ENCODE results near the gene TSHZ2. TPM values are rescaled to one million over a fixed set of nuclear protein-coding genes. Genes with fewer than 3 reads are reported as not detected.

TSHZ2 gene
- total RNA-seq, 1 donor from 2014 or later, result 51.9 TPM

DNA sequence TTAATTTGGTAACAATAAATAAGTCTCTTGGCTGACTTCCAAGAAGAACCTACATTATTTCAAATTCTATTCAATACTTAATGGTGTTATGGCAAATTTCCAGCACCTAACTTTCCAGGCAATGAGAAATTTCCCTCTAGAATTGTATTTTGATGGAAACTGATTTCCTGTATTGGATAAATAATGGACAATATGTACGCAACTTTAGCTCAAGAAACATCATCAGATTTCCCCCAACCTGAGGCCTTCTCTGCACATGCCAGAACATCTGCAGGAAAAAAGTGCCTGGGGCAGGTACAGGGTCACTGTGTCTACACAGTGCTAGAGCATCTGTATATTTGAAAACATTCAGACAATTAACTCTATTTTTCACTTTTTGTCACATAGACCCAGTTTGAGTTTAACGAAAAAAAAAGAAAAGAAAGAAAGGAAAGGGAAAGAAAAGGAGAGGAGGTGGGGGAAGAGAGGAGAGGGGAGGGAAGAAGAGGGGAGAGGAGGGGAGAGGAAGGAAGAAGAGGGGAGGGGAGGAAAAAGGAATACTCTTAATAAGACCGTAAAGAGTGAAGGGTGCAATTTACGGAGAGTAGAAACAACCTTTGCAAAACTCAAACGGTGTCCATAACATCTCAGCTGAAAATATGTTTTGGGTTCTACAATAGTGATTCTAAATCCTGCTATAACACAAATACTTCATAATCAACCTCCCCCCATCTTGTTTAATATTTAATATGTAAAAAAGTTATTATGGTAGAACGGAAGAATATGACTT lies 130.0 kb downstream of the TSHZ2 start:
- no peak for DNase-seq (ENCODE audit: low spot score in 2 of 2)
- no peak overlapping the region for H3K27ac ChIP-seq
- no peak overlapping the region for H3K4me3 ChIP-seq
- no peaks in the 10 kb centered on the region for H3K36me3 ChIP-seq
- no peaks in the 10 kb centered on the region for H3K27me3 ChIP-seq
- no peaks in the 10 kb centered on the region for H3K4me1 ChIP-seq
- TF ChIP-seq, protein P1, sequence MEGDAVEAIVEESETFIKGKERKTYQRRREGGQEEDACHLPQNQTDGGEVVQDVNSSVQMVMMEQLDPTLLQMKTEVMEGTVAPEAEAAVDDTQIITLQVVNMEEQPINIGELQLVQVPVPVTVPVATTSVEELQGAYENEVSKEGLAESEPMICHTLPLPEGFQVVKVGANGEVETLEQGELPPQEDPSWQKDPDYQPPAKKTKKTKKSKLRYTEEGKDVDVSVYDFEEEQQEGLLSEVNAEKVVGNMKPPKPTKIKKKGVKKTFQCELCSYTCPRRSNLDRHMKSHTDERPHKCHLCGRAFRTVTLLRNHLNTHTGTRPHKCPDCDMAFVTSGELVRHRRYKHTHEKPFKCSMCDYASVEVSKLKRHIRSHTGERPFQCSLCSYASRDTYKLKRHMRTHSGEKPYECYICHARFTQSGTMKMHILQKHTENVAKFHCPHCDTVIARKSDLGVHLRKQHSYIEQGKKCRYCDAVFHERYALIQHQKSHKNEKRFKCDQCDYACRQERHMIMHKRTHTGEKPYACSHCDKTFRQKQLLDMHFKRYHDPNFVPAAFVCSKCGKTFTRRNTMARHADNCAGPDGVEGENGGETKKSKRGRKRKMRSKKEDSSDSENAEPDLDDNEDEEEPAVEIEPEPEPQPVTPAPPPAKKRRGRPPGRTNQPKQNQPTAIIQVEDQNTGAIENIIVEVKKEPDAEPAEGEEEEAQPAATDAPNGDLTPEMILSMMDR (IDR thresholded peaks at IDR 0.05), result no peak
- no peaks in the 10 kb centered on the region for H3K9me3 ChIP-seq
- intact Hi-C loops (cut with DNase I), result no loop called here

DNA sequence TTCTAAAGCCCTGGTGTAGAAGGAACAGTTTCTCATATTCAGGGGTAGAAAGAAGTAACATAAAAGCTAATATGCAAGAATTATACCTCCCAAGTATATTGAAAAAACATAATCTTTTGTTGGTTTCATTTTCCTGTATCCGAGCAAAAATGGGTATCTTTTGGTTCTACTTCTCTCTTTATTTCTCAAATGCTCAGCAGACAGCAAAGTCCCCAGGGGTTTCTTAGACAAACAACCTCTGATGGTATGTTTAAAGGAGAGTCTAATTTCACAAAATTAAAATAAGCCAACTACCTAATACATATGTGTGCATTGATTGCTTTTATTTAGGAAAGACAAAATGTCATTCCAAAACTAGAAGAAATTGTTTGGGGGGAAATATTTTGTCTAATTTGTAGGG lies 131.0 kb downstream of the TSHZ2 start:
- Histone ChIP-seq H3K27me3 (no peaks in the 10 kb centered on the region), H3K36me3 (no peaks in the 10 kb centered on the region), H3K4me1 (no peaks in the 10 kb centered on the region), H3K27ac (no peak overlapping the region), H3K9me3 (no peaks in the 10 kb centered on the region), H3K4me3 (no peak overlapping the region)
- intact Hi-C loops (cut with DNase I), result no loop called here
- DNase-seq (ENCODE audit: low spot score in 2 of 2), result no peak
- TF ChIP-seq, protein P1 (IDR thresholded peaks at IDR 0.05), result no peak

- no peaks in the 10 kb centered on the region for H3K9me3 ChIP-seq
- TF ChIP-seq, protein P1 (IDR thresholded peaks at IDR 0.05), result no peak
- no peaks in the 10 kb centered on the region for H3K27me3 ChIP-seq
- no peak for DNase-seq (ENCODE audit: low spot score in 2 of 2)
- H3K27ac ChIP-seq, result no peak overlapping the region
- no peaks in the 10 kb centered on the region for H3K36me3 ChIP-seq
- H3K4me3 ChIP-seq, result no peak overlapping the region
- H3K4me1 ChIP-seq, result no peaks in the 10 kb centered on the region
- intact Hi-C loops (cut with DNase I), result no loop called here
Measured at GRCh38 chr20:53104884-53105283, 132.7 kb downstream of the TSHZ2 start.

DNA sequence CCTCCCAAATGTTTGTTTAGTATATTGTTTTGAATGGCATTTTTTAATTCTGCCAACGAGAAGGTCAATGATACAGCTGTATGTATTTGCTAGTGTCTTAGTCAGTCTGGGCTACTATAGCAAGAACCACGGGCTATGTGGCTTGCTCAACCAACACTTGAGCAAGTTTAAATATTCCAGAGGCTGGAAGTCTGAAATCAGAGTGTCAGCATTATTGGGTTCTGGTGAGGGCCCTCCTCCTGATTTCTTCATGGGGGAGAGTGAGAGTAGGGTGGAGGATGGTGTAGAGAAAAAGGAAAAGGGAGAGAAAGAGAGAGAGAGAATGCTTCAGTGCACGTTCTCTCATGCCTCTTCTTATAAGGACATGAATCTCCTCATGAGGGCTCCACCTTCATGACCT lies 144.6 kb downstream of the TSHZ2 start:
- TF ChIP-seq, protein P1 (IDR thresholded peaks at IDR 0.05), result no peak
- Histone ChIP-seq H3K36me3 (no peaks in the 10 kb centered on the region), H3K4me1 (no peaks in the 10 kb centered on the region), H3K9me3 (no peaks in the 10 kb centered on the region), H3K27me3 (no peaks in the 10 kb centered on the region), H3K27ac (no peak overlapping the region), H3K4me3 (no peak overlapping the region)
- no peak for DNase-seq (ENCODE audit: low spot score in 2 of 2)
- intact Hi-C loops (cut with DNase I), result no loop called here

DNA sequence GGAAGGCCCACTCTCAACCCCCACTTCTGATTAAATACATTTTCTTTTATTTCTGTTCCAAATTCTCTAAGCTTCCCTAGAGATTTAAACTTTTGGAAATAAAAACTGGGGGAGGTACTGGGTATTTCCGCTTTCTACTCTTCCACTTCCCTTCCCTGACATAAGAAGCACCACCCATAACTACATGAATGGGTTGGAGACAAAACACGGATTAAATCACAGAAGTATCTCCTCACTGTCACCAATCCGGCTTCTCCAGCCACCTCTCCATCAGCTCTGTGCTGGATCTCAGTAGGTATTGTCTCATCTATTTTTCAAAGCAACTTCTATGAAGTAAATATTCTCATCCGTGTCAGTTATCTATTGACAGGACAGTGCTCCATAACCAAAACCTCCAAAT lies 150.7 kb downstream of the TSHZ2 start:
- no peak for DNase-seq (ENCODE audit: low spot score in 2 of 2)
- Histone ChIP-seq H3K9me3 (no peaks in the 10 kb centered on the region), H3K27ac (no peak overlapping the region), H3K27me3 (no peaks in the 10 kb centered on the region), H3K4me3 (no peak overlapping the region), H3K4me1 (no peaks in the 10 kb centered on the region), H3K36me3 (no peaks in the 10 kb centered on the region)
- intact Hi-C loops (cut with DNase I), result no loop called here
- TF ChIP-seq, protein P1 (IDR thresholded peaks at IDR 0.05), result no peak

All from ascending aorta (tissue), 2 donors.